ENCODE results near the gene MYL7. TPM values are rescaled to one million over a fixed set of nuclear protein-coding genes. Genes with fewer than 3 reads are reported as not detected.

Gene MYL7
- total and polyA plus RNA-seq, 2 experiments from 2014 or later: 4.8 TPM; not detected in 1

DNA sequence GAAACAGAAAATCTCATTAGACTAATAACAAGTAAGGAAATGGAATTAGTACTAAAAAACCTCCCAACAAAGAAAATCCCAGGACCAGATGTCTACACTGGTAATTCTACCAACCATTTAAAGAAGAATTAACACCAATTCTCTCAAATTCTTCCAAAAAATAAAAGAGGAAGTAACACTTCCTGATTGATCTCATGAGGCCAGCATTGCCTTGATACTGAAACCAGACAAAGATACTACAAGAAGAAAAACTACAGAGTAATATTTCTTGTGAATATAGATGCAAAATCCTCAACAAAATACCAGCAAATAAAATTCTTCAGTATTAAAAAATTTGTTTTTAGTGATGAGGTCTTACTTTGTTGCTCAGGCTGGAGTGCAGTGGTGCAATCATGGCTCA lies 26.8 kb upstream of the MYL7 start:
- no peak for DNase-seq (ENCODE audit: low spot score)
- no peak overlapping the region for H3K4me3 ChIP-seq
- H3K36me3 Mint-ChIP-seq (ENCODE audit: low read depth): no peaks in the 10 kb centered on the region
- no peaks in the 10 kb centered on the region for H4K20me1 ChIP-seq (replicated peaks; ENCODE audit: insufficient read depth)
- H3K4me2 ChIP-seq: no peak overlapping the region
- H3K27ac Mint-ChIP-seq: no peak overlapping the region
- peaks cover 7% of the 10 kb centered on the region for H3K27me3 Mint-ChIP-seq (ENCODE audit: insufficient read depth, low read depth, poor library complexity)
- no peaks in the 10 kb centered on the region for H3K36me3 ChIP-seq (ENCODE audit: insufficient read depth)
- no peak overlapping the region for H3K27ac ChIP-seq (ENCODE audit: low read depth)
- H3K4me1 ChIP-seq (ENCODE audit: insufficient read depth): no peaks in the 10 kb centered on the region
- H3K4me3 Mint-ChIP-seq: no peak overlapping the region
- no peak overlapping the region for H2AFZ ChIP-seq
- no peaks in the 10 kb centered on the region for H3K79me2 ChIP-seq (replicated peaks; ENCODE audit: insufficient read depth)
- H3K4me1 Mint-ChIP-seq: peaks cover 10% of the 10 kb centered on the region
- TF ChIP-seq, protein P1, sequence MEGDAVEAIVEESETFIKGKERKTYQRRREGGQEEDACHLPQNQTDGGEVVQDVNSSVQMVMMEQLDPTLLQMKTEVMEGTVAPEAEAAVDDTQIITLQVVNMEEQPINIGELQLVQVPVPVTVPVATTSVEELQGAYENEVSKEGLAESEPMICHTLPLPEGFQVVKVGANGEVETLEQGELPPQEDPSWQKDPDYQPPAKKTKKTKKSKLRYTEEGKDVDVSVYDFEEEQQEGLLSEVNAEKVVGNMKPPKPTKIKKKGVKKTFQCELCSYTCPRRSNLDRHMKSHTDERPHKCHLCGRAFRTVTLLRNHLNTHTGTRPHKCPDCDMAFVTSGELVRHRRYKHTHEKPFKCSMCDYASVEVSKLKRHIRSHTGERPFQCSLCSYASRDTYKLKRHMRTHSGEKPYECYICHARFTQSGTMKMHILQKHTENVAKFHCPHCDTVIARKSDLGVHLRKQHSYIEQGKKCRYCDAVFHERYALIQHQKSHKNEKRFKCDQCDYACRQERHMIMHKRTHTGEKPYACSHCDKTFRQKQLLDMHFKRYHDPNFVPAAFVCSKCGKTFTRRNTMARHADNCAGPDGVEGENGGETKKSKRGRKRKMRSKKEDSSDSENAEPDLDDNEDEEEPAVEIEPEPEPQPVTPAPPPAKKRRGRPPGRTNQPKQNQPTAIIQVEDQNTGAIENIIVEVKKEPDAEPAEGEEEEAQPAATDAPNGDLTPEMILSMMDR (conservative IDR thresholded peaks at IDR 0.05; ENCODE audit: low read depth in 2 of 2): no peak
- TF ChIP-seq NANOG (IDR thresholded peaks at IDR 0.05; ENCODE audit: borderline replicate concordance) (no peak), EZH2phosphoT487 (IDR thresholded peaks at IDR 0.05; ENCODE audit: unreplicated experiment) (no peak), ZNF114 (CRISPR knock-in tag; IDR thresholded peaks at IDR 0.05) (no peak), JUNB (IDR thresholded peaks at IDR 0.05; ENCODE audit: unreplicated experiment) (no peak), ZNF331 (CRISPR knock-in tag; IDR thresholded peaks at IDR 0.05; ENCODE audit: low read depth) (no peak), EZH2 (IDR thresholded peaks at IDR 0.05; ENCODE audit: low read depth, unreplicated experiment) (no peak), STAT1 (IDR thresholded peaks at IDR 0.05; ENCODE audit: unreplicated experiment) (no peak)
- TF ChIP-seq, protein P2, sequence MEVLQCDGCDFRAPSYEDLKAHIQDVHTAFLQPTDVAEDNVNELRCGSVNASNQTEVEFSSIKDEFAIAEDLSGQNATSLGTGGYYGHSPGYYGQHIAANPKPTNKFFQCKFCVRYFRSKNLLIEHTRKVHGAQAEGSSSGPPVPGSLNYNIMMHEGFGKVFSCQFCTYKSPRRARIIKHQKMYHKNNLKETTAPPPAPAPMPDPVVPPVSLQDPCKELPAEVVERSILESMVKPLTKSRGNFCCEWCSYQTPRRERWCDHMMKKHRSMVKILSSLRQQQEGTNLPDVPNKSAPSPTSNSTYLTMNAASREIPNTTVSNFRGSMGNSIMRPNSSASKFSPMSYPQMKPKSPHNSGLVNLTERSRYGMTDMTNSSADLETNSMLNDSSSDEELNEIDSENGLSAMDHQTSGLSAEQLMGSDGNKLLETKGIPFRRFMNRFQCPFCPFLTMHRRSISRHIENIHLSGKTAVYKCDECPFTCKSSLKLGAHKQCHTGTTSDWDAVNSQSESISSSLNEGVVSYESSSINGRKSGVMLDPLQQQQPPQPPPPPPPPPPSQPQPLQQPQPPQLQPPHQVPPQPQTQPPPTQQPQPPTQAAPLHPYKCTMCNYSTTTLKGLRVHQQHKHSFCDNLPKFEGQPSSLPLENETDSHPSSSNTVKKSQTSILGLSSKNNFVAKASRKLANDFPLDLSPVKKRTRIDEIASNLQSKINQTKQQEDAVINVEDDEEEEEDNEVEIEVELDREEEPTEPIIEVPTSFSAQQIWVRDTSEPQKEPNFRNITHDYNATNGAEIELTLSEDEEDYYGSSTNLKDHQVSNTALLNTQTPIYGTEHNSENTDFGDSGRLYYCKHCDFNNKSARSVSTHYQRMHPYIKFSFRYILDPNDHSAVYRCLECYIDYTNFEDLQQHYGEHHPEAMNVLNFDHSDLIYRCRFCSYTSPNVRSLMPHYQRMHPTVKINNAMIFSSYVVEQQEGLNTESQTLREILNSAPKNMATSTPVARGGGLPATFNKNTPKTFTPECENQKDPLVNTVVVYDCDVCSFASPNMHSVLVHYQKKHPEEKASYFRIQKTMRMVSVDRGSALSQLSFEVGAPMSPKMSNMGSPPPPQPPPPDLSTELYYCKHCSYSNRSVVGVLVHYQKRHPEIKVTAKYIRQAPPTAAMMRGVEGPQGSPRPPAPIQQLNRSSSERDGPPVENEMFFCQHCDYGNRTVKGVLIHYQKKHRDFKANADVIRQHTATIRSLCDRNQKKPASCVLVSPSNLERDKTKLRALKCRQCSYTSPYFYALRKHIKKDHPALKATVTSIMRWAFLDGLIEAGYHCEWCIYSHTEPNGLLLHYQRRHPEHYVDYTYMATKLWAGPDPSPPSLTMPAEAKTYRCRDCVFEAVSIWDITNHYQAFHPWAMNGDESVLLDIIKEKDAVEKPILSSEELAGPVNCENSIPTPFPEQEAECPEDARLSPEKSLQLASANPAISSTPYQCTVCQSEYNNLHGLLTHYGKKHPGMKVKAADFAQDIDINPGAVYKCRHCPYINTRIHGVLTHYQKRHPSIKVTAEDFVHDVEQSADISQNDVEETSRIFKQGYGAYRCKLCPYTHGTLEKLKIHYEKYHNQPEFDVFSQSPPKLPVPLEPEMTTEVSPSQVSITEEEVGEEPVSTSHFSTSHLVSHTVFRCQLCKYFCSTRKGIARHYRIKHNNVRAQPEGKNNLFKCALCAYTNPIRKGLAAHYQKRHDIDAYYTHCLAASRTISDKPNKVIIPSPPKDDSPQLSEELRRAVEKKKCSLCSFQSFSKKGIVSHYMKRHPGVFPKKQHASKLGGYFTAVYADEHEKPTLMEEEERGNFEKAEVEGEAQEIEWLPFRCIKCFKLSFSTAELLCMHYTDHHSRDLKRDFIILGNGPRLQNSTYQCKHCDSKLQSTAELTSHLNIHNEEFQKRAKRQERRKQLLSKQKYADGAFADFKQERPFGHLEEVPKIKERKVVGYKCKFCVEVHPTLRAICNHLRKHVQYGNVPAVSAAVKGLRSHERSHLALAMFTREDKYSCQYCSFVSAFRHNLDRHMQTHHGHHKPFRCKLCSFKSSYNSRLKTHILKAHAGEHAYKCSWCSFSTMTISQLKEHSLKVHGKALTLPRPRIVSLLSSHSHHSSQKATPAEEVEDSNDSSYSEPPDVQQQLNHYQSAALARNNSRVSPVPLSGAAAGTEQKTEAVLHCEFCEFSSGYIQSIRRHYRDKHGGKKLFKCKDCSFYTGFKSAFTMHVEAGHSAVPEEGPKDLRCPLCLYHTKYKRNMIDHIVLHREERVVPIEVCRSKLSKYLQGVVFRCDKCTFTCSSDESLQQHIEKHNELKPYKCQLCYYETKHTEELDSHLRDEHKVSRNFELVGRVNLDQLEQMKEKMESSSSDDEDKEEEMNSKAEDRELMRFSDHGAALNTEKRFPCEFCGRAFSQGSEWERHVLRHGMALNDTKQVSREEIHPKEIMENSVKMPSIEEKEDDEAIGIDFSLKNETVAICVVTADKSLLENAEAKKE (CRISPR knock-in tag; IDR thresholded peaks at IDR 0.05): no peak
- TF ChIP-seq, protein P3, sequence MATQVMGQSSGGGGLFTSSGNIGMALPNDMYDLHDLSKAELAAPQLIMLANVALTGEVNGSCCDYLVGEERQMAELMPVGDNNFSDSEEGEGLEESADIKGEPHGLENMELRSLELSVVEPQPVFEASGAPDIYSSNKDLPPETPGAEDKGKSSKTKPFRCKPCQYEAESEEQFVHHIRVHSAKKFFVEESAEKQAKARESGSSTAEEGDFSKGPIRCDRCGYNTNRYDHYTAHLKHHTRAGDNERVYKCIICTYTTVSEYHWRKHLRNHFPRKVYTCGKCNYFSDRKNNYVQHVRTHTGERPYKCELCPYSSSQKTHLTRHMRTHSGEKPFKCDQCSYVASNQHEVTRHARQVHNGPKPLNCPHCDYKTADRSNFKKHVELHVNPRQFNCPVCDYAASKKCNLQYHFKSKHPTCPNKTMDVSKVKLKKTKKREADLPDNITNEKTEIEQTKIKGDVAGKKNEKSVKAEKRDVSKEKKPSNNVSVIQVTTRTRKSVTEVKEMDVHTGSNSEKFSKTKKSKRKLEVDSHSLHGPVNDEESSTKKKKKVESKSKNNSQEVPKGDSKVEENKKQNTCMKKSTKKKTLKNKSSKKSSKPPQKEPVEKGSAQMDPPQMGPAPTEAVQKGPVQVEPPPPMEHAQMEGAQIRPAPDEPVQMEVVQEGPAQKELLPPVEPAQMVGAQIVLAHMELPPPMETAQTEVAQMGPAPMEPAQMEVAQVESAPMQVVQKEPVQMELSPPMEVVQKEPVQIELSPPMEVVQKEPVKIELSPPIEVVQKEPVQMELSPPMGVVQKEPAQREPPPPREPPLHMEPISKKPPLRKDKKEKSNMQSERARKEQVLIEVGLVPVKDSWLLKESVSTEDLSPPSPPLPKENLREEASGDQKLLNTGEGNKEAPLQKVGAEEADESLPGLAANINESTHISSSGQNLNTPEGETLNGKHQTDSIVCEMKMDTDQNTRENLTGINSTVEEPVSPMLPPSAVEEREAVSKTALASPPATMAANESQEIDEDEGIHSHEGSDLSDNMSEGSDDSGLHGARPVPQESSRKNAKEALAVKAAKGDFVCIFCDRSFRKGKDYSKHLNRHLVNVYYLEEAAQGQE (IDR thresholded peaks at IDR 0.05; ENCODE audit: unreplicated experiment): no peak
- no peaks in the 10 kb centered on the region for H3F3A ChIP-seq (replicated peaks; ENCODE audit: low read depth)
- H3K9me3 Mint-ChIP-seq: peaks cover 6% of the 10 kb centered on the region; the same call in 2 of the 3 replicates
- no peaks in the 10 kb centered on the region for H3K27me3 ChIP-seq (ENCODE audit: insufficient read depth)
- no peaks in the 10 kb centered on the region; the same call in 1 of the 2 replicates for H3K9me2 ChIP-seq (ENCODE audit: insufficient read depth)
- no peak for ATAC-seq
